Body of pancreas (tissue), 4 donors: ENCODE results near the gene REG4.

Source experiments
- POLR2A ChIP-seq, 3 donors: fragments of 450-650 bp; IDR thresholded peaks; one replicate each; pipeline ENCODE4 v1.6.1; 2016; ENCODE audit warnings: antibody characterized with exemption in 3 of 3, mild to moderate bottlenecking in 2 of 3
- TF ChIP-seq, protein P1 (sequence below), 7 experiments: fragments of 450-650 bp in 4 of 7; fragments of 200-600 bp in 3 of 7; sonication (generic) in 3 of 7; IDR thresholded peaks; one replicate each; pipeline ENCODE4 v1.5.1; 2016 to 2019; ENCODE audit warnings: antibody characterized with exemption in 7 of 7

DNA sequence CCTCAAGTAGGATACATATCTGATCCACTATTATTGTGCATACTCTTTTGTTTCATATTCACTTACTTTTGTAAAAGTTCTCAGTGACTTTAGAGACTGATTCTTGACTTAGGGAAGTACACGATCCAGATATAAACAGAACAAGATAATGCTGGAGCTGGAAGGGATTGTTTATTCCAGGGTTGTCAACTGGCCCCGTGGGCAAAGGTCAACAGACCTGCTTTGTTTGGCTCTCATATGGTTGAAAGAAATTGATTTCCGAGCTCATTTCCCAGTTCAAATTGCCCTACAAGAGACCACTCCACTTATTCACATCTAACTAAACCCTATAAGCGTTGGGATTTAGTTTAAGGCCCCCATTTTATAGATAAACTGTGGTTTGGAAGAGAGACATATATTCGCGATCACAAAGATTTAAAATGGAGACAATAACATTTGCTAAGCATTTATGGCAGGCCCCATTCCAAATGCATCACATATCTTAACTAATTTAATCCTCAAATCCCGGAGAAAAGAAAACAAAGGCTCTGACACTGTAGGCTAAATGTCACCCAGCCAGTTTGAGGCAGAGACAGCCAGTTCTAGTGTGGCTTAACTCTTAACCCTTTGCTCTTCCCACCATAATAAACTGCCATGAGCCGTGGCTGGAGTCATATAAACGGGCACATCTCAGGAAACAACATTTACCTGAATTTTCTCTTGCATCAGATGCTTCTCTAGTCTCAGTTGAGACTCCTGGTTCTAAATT, 20.6 kb downstream of the REG4 start:
- TF ChIP-seq, protein P1, sequence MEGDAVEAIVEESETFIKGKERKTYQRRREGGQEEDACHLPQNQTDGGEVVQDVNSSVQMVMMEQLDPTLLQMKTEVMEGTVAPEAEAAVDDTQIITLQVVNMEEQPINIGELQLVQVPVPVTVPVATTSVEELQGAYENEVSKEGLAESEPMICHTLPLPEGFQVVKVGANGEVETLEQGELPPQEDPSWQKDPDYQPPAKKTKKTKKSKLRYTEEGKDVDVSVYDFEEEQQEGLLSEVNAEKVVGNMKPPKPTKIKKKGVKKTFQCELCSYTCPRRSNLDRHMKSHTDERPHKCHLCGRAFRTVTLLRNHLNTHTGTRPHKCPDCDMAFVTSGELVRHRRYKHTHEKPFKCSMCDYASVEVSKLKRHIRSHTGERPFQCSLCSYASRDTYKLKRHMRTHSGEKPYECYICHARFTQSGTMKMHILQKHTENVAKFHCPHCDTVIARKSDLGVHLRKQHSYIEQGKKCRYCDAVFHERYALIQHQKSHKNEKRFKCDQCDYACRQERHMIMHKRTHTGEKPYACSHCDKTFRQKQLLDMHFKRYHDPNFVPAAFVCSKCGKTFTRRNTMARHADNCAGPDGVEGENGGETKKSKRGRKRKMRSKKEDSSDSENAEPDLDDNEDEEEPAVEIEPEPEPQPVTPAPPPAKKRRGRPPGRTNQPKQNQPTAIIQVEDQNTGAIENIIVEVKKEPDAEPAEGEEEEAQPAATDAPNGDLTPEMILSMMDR (IDR thresholded peaks at IDR 0.05), result no peak
- no peak for TF ChIP-seq POLR2A (IDR thresholded peaks at IDR 0.05)
